Fibroblast of the aortic adventitia (primary cell): ENCODE measurements around the gene HSPBP1. TPM values are rescaled to one million over a fixed set of nuclear protein-coding genes. Genes with fewer than 3 reads are reported as not detected.

Source experiments
- DNase-seq: peaks from one replicate; pipeline ENCODE4 v3.0.0-alpha.2; 2010; ENCODE audit warnings: low read depth
- H3K4me3 ChIP-seq: 2 replicates; pipeline ENCODE4 v1.5.1; 2011; ENCODE audit warnings: low read depth, mild to moderate bottlenecking, control low read depth, low read length, moderate library complexity
- CTCF ChIP-seq: IDR thresholded peaks from 2 replicates; pipeline ENCODE4 v1.5.1; 2011; ENCODE audit warnings: mild to moderate bottlenecking, low read length, control low read depth, inconsistent platforms; ENCODE audit not compliant: insufficient read depth
- total RNA-seq: library from RNA; depleted of rRNA; stranded (reverse); fragments of >200 nt; gene quantifications from 2 replicates; pipeline ENCODE4 v1.2.3, GENCODE V29; 2012; ENCODE audit warnings: low replicate concordance

The HSPBP1 gene
- total RNA-seq, 1 donor: 29.1 TPM

- peak overlapping the region; percentile 58 for H3K4me3 ChIP-seq
- no peak for DNase-seq
- TF ChIP-seq CTCF: no peak
These were observed 20.2 kb downstream of the HSPBP1 start for GRCh38 chr19:55259540-55260210.

GRCh38 chr19:55258828-55259539 is 20.9 kb downstream of the HSPBP1 start, which contains the start of gene PPP6R1:
TSS of gene PPP6R1 (minus strand) at chr19:55259017. CDS start at chr19:55247103, 11,914 bp downstream.
- TF ChIP-seq CTCF: no peak
- peak within 1 kb of the TSS; percentile 85 for H3K4me3 ChIP-seq
- DNase-seq: peak; percentile 100

- no peak for DNase-seq
- peak overlapping the region; percentile 85 for H3K4me3 ChIP-seq
- no peak for TF ChIP-seq CTCF
These were observed 21.5 kb downstream of the HSPBP1 start for GRCh38 chr19:55258476-55258827.

GRCh38 chr19:55257461-55258420 is 22.2 kb downstream of the HSPBP1 start:
- DNase-seq: peak; percentile 4
- no peak for TF ChIP-seq CTCF

GRCh38 chr19:55256562-55257460 is 23.1 kb downstream of the HSPBP1 start:
- peak overlapping the region; percentile 85 for H3K4me3 ChIP-seq
- DNase-seq: peak; percentile 10
- TF ChIP-seq CTCF: no peak

More at GRCh38 chr19:55257461-55258420, 22.2 kb downstream of the HSPBP1 start:
- H3K4me3 ChIP-seq: peak overlapping the region; percentile 85
